HG03139 (cell line): ENCODE results near the gene CDS1.
"Not testable (repeated sequence)": the region's sequence is repeated elsewhere in the genome, so short reads cannot be mapped to it uniquely, and the experiment has no call there.

ENCODE experiments used
- ATAC-seq: cut with Tn5 transposase; IDR thresholded peaks from one replicate; pipeline ENCODE4 v1.9.1; 2021; ENCODE audit not compliant: unreplicated experiment

The CDS1 gene

GRCh38 chr4:84606645-84607044 is 23.7 kb downstream of the CDS1 start:
- ATAC-seq = no peak

GRCh38 chr4:84611531-84611930 is 28.6 kb downstream of the CDS1 start:
- ATAC-seq = no peak

GRCh38 chr4:84614891-84615290 is 32.0 kb downstream of the CDS1 start:
- no peak for ATAC-seq

- no peak for ATAC-seq
Measured at GRCh38 chr4:84615355-84615754, 32.4 kb downstream of the CDS1 start.

GRCh38 chr4:84622959-84623358 is 40.0 kb downstream of the CDS1 start:
- no peak for ATAC-seq

GRCh38 chr4:84623661-84624060 is 40.7 kb downstream of the CDS1 start:
- no peak for ATAC-seq

- ATAC-seq = no peak
Measured at GRCh38 chr4:84626673-84627072, 43.7 kb downstream of the CDS1 start.

- no peak for ATAC-seq
Measured at GRCh38 chr4:84631573-84631972, 48.6 kb downstream of the CDS1 start.

GRCh38 chr4:84632092-84632491 is 49.2 kb downstream of the CDS1 start:
- ATAC-seq = no peak

- no peak for ATAC-seq
Measured at GRCh38 chr4:84634961-84635360, 52.0 kb downstream of the CDS1 start.

- ATAC-seq = no peak
Measured at GRCh38 chr4:84638092-84638491, 55.2 kb downstream of the CDS1 start.

GRCh38 chr4:84639145-84639544 is 56.2 kb downstream of the CDS1 start:
- ATAC-seq = no peak

- no peak for ATAC-seq
Measured at GRCh38 chr4:84644087-84644486, 61.2 kb downstream of the CDS1 start.

- no peak for ATAC-seq
Measured at GRCh38 chr4:84647312-84647884, 64.5 kb downstream of the CDS1 start.

- ATAC-seq = no peak
Measured at GRCh38 chr4:84648178-84648577, 65.3 kb downstream of the CDS1 start.

- ATAC-seq = no peak
Measured at GRCh38 chr4:84648863-84649647, 66.1 kb downstream of the CDS1 start.

- ATAC-seq = no peak
Measured at GRCh38 chr4:84651499-84651898, 68.6 kb downstream of the CDS1 start.

GRCh38 chr4:84652478-84652877 is 69.6 kb downstream of the CDS1 start:
- ATAC-seq = no peak

GRCh38 chr4:84660606-84661005 is 77.7 kb downstream of the CDS1 start:
- no peak for ATAC-seq

- ATAC-seq = no peak
Measured at GRCh38 chr4:84661191-84661939, 78.4 kb downstream of the CDS1 start.

- ATAC-seq = not testable (repeated sequence)
Measured at GRCh38 chr4:84664767-84665166, 81.8 kb downstream of the CDS1 start.

GRCh38 chr4:84666439-84666838 is 83.5 kb downstream of the CDS1 start:
- no peak for ATAC-seq
